Stomach (tissue), 4 donors: Measurements from ENCODE around the gene CDC14A.
"Not testable (repeated sequence)": the region's sequence is repeated elsewhere in the genome, so short reads cannot be mapped to it uniquely, and the experiment has no call there.

Source experiments
- EP300 ChIP-seq: sonication (generic); formaldehyde crosslinking; IDR thresholded peaks from one replicate; pipeline ENCODE4 v1.6.1; 2017; ENCODE audit warnings: antibody characterized with exemption
- POLR2A ChIP-seq, 4 donors: fragments of 450-650 bp; IDR thresholded peaks; one replicate each; pipeline ENCODE4 v1.6.1; 2016; ENCODE audit warnings: antibody characterized with exemption in 4 of 4, control low read depth in 2 of 4, mild to moderate bottlenecking in 1 of 4, moderate library complexity in 1 of 4
- POLR2AphosphoS5 ChIP-seq, 3 donors: sonication (generic); formaldehyde crosslinking; IDR thresholded peaks; one replicate each; pipeline ENCODE4 v1.6.1; 2016; ENCODE audit warnings: antibody characterized with exemption in 3 of 3
- TF ChIP-seq, protein P1 (sequence below), 7 experiments: fragments of 450-650 bp in 4 of 7; fragments of 200-600 bp in 3 of 7; sonication (generic) in 3 of 7; IDR thresholded peaks; one replicate each; pipeline ENCODE4 v1.5.1; 2016 to 2019; ENCODE audit warnings: antibody characterized with exemption in 7 of 7, control low read depth in 2 of 7, mild to moderate bottlenecking in 1 of 7

DNA sequence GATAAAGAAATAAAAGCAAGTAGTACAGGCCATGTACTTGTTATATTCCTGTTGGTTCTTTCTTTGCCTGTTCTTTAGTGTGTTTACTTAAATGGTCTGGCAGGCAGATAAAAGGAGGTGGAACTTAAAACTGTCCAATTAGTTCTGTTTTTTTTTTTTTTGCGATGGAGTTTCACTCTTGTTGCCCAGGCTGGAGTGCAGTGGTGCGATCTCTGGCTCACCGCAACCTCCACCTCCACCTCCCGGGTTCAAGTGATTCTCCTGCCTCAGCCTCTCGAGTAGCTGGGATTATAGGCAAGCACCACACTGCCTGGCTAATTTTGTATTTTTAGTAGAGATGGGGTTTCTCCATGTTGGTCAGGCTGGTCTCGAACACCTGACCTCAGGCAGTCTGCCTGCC, 24.6 kb downstream of the CDC14A start:
- TF ChIP-seq, protein P1, sequence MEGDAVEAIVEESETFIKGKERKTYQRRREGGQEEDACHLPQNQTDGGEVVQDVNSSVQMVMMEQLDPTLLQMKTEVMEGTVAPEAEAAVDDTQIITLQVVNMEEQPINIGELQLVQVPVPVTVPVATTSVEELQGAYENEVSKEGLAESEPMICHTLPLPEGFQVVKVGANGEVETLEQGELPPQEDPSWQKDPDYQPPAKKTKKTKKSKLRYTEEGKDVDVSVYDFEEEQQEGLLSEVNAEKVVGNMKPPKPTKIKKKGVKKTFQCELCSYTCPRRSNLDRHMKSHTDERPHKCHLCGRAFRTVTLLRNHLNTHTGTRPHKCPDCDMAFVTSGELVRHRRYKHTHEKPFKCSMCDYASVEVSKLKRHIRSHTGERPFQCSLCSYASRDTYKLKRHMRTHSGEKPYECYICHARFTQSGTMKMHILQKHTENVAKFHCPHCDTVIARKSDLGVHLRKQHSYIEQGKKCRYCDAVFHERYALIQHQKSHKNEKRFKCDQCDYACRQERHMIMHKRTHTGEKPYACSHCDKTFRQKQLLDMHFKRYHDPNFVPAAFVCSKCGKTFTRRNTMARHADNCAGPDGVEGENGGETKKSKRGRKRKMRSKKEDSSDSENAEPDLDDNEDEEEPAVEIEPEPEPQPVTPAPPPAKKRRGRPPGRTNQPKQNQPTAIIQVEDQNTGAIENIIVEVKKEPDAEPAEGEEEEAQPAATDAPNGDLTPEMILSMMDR (IDR thresholded peaks at IDR 0.05) = not testable (repeated sequence)
- TF ChIP-seq EP300; POLR2A (IDR thresholded peaks at IDR 0.05); POLR2AphosphoS5 (IDR thresholded peaks at IDR 0.05): not testable (repeated sequence)
